GM21723 (cell line): ENCODE data around the gene LSM2.
"Not testable (repeated sequence)": the region's sequence is repeated elsewhere in the genome, so short reads cannot be mapped to it uniquely, and the experiment has no call there.

ENCODE experiments used
- ATAC-seq: cut with Tn5 transposase; IDR thresholded peaks from one replicate; pipeline ENCODE4 v1.9.1; 2021; ENCODE audit warnings: mild to moderate bottlenecking, moderate library complexity; ENCODE audit not compliant: unreplicated experiment

LSM2 gene

DNA sequence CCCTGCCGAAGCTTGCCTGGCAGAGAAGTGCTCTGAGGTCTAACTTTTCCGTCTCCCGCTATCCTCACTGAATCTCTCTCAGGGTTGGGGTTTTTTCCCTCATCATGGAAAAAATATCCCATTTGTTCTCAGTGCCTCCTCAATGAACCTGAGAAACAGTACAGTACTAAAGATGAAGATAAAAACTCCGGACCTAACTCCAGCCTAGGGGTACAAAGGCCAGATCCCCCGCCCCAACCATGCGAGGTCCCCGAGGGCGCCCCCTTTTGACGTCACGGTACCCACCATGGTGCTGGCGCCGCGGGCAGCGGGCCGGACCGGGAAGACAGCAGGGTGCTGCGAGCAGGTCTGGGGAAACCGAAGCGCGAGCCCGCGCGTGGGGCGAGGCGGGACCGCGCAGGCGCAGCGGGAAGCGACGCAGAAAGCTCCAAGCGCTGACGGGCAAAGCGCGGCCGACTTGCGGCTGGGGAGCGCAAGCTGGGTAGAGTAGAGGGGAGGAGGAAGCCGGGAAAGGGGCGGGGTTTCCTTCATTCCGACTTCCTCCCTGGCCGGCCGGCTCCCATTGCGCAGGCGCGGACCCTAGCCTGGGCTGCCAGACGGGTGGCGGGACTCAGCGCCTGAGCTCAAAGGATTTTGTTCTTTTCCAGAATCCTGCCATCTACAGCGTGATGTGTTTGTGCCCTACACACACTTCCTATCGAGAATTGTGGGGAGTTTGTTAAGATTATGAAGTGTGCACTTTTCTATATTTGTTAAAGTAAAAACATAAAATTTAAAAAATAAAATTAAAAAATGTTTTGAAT, at the start of gene LSM2:
Gene LSM2 (minus strand): TSS at position 497 of the 803 bp plus-strand sequence. CDS start 209 bp downstream, at position 288.
- ATAC-seq: peak; percentile 76

DNA sequence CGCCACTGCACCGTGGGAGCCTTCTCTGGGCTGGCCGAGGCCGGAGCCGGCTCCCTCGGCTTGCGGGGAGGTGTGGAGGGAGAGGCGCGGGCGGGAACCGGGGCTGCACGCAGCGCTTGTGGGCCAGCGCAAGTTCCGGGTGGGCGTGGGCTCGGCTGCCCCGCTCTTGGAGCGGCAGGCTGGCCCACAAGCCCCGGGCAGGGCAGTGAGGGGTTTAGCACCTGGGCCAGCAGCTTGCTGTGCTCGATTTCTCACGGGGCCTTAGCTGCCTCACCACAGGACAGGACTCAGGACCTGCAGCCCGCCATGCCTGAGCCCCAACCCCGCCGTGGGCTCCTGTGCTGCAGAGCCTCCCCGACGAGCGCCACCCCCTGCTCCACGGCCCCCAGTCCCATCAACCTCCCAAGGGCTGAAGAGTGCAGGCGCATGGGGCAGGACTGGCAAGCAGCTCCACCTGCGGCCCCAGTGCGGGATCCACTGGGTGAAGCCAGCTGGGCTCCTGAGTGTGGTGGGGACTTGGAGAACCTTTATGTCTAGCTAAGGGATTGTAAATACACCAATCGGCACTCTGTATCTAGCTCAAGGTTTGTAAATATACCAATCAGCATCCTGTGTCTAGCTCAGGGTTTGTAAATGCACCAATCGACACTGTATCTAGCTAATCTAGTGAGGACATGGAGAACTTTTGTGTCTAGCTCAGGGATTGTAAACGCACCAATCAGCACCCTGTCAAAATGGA, 45.4 kb upstream of the LSM2 start:
- ATAC-seq: not testable (repeated sequence)

DNA sequence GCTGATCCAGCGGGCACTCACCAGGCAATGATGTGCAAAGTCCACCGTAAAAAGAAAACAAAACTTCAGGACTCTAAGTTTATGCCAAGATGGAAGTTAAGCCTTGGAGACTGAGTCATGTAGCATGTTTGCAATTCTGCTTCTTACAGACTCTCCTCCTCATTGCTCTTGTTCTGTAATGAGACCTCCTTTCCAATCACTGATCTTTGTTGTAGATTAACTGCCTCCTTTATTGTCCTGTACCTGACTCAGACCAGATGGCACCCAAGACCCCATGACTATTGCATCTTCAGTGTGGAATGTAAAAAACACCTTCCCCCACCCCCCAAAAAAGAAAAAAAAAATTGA, 44.7 kb upstream of the LSM2 start:
- ATAC-seq: no peak

DNA sequence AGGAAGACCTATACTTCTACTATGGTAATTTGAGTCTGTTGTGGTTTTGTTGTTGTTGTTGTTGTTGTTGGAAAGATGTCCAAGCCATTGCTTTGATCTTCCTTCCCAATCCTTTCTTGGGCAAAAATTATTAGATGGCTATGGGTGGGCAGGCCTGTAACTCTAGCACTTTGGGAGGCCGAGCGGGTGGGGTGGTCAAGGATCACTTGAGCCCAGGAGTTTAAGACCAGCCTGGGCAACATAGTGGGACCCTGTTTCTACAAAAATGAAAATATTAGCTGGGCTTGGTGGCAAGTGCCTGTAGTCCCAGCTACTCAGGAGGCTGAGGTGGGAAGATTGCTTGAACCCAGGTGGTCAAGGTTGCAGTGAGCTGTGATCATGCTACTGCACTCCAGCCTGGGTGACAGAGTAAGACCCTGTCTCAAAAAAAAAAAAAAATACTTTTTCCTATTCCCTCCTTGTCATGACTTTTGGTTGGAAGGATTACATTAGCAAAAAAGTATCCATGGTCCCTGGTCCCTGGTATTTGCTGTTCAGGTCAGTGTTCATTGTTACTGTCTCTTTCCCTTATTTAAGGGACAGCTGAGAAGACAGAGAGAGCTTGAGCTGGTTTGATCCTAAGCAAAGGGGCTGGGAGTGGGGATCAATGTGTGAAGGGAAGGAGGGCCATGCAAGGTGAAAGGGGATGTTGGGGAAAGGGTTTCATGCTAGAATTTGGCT, 44.2 kb upstream of the LSM2 start:
- no peak for ATAC-seq

DNA sequence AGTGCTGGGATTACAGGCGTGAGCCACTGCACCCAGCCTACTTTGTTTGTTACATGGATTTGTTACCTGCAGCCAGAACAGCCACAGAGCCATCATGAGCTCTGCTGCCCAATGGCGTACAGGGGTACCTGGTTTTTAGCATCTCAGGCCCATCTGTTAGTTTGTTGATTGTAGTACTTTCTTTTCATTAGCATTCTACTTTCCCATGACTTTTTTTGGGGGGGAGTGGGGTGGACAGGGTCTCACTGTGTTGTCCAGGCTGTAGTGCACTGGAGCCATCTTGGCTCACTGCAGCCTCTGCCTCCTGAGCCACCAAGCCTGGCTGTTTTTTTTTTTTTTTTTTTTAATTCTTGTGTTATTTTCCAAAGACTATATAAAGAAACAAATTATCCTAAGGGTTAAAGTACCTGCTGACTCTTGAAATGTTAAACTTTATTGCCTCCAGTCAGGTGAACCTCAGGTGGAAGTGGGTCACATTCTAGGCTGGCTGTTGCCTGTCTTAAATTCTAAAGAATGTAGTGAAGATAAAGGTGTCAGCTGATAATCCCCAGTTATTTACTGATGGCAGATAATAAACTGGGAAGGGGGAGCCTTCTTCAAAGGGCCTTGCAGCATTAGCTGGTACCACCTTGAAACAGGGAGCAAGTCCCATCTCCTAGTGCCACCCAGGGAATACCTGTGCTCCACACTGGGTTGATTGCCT, 40.7 kb upstream of the LSM2 start:
- ATAC-seq: no peak

DNA sequence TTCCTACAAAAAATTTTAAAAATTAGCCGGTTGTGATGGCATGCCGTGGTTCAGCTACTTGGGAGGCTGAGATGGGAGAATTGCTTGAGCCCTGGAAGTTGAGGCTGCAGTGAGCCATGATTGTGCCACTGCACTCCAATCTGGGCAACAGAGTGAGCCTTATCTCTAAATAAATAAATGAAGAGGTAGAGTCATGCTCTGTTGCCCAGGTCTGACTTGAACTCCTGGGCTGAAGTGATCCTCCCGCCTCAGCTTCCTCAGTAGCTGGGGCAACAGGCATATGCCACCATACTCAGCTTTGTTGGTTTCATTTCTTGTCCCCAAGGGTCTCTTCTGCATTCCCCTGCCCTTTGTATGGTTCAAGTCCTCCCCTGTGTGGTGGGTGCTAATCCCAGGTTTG, 37.7 kb upstream of the LSM2 start:
- no peak for ATAC-seq

DNA sequence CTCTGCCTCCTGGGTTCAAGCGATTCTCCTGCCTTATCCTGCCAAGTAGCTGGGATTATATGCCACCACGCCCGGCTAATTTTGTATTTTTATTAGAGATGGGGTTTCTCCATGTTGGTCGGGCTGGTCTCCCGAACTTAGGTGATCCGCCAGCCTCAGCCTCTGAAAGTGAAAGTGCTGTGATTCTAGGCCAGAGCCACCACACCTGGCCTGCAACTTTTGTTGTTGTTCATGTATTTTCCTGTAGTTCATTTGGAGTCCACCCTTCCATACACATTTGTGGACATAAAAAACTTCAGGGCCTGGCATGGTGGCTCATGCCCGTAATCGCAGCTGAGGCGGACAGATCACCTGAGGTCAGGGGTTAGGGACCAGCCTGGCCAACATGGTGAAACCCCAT, 35.3 kb upstream of the LSM2 start:
- no peak for ATAC-seq

DNA sequence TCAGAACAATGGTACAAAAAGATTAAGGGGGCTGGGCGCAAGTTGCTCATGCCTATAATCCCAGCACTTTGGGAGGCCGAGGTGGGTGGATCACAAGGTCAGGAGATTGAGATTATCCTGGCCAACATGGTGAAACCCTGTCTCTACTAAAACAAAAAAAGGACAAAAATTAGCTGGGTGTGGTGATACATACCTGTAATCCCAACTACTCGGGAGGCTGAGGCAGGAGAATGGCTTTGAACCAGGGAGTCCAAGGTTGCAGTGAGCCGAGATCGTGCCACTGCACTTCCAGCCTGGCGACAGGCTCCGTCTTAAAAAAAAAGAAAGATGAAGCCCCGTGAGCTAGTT, 33.0 kb upstream of the LSM2 start:
- not testable (repeated sequence) for ATAC-seq

DNA sequence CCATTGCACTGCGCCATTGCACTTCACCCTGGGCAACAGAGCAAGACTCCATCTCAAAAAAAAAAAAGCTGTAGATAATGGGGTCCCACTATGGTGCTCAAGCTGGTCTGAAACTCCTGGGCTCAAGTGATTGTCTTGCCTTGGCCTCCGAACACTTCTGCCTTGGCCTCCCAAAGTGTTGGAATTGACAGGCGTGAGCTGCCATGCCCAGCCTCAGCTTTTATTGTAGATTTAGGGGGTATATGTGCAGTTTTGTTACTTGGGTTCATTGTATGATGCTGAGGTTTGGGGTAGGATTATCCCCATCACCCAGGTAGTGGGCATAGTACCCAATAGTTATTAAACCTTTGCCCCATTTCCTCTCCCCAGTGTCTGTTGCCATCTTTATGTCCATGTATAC, 32.2 kb upstream of the LSM2 start:
- no peak for ATAC-seq

DNA sequence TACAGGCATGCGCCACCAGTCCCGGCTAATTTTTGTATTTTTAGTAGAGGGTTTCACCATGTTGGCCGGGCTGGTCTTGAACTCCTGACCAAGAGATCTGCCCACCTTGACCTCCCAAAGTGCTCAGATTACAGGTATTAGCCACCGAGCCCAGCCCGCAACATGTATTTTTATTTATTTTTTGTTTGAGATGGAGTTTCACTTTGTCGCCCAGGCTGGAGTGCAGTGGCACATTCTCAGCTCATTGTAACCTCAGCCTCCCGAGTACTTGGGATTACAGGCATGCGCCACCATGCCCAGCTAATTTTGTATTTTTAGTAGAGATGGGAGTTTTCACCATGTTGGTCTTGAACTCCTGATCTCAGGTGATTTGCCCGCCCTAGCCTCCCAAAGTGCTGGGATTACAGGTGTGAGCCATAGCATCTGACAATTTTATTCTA, 31.4 kb upstream of the LSM2 start:
- ATAC-seq: not testable (repeated sequence)

DNA sequence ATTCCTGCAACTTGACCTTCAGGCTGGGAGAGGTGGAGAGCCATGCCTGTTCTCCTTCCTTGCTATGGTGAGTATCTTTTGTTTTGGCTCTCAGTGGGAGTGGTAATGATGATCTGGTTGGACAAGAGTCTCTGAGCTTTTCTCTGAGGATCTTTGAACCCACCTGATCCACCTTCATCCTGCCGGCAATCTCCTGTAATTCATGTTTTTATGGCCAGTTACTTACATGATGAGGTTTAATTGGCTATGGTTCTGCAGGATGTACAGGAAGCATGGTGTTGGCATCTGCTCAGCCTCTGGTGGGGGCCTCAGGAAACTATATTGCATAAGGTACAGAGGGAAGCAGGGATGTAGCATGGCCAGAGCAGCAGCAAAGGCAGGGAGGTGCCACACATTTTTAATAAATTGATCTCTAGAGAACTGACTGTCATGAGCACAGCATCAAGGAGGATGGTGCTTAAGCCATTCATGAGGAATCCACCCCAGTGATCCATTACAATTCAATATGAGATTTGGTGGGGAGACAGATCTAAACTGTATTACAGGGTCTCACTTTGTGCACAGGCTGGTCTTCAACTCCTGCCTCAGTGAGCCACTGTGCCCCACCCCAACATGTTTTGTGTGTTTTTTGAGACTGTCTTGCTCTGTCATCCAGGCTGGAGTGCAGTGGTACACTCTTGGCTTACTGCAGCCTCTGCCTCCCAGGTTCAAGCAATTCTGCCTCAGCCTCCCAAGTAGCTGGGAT, 30.8 kb upstream of the LSM2 start:
- ATAC-seq: no peak

DNA sequence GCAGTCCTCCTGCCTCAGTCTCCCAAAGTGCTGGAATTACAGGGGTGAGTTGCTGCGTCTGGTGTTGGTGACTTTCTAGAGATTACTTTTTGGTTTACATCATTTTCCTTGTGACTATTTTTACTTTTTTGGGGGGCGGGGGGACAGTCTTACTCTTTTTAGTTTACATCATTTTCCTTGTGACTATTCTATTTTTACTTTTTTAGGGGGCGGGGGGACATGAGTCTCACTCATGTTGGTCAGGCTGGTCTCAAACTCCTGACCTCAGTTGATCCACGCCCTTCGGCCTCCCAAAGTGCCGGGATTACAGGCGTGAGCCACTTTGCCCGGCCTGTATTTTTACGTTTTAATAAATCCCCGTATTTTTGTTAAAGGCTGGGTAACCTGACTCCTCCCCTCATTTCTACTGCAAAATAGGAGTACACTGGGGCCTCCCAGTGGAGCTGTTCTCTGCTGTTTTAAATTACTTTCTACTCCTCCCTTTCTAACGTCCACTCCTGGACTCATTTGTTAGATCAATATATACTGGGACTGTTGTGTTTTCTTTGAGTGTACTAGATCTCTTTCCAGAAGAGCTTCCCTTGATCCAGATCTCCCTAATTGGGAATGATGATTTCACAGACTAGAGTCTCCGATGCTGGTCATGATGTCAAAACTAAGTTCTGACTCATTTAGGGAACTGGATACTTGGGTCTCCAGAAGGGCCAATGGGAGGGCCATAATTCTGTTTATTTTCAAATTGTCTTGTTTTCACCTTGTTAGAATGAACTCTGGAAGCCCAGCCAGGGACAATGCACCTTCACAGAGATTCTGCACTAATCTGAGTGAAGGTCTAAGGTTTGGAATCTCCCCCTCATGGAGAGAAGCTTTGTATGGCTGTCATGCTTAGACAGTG, 30.0 kb upstream of the LSM2 start:
- ATAC-seq: no peak

DNA sequence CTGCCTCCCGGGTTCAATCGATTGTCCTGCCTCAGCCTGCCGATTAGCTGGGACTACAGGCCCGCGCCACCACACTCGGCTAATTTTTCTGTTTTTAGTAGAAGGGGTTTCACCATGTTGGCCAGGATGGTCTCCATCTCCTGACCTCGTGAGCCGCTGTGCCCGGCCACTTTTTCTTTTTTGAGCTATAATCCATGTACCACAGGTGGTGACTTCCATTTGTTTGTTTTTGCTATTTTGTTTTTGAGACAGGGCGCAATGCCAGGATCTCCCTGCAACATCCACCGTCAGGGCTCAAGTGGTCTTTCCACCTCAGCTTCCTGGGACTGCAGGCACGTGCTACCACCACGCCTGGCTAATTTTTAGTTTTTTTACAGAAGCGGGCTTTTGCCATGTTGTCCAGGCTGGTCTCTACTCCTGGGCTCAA, 29.3 kb upstream of the LSM2 start:
- ATAC-seq: no peak

DNA sequence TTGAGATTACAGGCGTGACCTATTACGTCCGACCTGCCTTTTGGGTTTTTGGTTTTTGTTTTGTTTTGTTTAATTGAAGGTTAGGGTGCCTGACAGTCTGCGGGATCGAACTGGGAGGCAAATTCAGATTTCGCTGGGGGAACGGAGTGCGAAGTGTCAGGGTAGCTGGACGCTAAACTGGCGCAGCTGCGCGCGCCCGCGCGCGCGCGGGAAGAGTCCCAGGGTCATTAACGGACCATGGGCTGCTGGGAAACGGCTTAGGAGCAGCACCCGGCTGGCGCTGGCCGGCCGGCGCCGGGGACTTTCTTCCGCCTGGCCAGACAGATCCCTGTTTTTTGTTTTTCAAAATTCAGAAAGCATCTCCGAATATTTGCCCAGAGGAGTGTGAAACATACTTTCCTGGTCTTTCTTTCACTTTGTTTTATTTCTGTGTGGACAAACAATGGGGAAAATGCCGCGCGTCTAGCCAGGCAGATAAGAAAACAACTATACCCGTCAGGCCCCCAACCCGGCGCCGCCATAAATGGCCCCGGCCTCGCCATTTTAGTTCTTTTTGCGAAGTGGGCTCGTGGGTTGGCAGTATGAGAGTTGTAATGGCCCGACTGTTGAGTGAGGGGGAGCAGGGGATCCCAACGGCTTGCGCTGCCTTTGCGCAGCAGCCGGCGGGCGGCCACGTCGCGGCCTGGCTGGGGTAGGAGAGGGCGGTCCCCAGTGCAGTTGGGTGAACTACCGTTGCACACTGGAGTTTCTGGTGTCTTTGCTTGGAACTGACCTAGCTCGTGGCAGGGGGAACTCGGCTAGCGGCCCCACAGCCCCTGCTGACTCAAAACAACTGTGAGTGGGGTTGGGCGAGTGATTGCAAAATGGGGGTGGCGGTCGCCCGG, 27.8 kb upstream of the LSM2 start:
- peak; percentile 40 for ATAC-seq

DNA sequence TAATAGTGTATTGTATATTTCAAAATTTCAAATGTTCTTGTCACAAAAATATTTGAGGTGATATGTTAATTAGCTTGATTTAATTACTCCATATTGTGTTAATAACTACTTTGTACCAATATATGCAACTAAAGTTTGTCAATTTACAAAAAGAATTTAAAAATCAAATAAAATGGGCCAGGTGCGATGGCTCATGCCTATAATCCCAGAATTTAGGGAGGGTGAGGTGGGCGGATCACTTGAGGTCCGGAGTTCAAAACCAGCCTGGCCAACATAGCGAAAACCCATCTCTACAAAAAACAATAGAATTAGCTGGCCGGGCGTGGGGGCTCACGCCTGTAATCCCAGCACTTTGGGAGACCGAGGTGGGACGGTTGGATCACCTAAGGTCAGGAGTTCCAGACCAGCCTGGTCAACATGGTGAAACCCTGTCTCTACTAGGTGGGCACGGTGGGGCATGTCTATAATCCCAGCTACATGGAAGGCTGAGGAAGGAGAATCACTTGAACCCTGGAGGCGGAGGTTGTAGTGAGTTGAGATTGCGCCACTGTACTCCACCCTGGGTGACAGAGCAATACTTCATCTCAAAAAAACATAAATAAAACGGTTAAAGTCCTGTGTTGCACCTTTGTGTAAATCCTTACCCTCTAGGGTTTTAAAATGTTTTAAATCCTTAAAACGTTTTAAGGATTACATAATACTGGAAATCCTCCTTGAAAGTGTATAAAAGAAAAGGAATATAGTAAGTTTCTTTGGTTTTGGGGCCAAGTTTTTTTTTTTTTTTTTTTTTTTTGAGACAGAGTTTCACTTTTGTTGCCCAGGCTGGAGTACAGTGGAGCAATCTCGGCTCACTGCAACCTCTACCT, 24.8 kb upstream of the LSM2 start:
- no peak for ATAC-seq

DNA sequence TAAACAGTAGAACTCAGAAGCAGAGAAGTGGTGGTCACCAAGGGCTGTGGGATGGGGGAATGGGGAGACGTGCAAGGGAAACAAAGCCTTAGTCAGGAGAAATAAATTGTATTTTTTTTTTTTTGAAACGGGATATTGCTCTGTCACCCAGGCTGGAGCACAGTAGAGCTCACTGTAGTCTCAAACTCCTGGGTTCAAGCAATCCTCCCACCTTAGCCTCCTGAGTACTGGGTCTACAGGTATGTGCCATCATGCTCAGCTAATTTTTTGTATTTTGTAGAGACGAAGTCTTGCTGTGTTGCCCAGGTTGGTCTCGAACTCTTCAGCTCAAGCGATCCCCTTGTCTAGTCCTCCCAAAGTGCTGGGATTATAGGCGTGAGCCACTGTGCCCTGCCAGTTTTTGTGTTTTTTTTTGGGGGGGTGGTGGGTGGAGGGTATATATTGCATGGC, 24.1 kb upstream of the LSM2 start:
- no peak for ATAC-seq

DNA sequence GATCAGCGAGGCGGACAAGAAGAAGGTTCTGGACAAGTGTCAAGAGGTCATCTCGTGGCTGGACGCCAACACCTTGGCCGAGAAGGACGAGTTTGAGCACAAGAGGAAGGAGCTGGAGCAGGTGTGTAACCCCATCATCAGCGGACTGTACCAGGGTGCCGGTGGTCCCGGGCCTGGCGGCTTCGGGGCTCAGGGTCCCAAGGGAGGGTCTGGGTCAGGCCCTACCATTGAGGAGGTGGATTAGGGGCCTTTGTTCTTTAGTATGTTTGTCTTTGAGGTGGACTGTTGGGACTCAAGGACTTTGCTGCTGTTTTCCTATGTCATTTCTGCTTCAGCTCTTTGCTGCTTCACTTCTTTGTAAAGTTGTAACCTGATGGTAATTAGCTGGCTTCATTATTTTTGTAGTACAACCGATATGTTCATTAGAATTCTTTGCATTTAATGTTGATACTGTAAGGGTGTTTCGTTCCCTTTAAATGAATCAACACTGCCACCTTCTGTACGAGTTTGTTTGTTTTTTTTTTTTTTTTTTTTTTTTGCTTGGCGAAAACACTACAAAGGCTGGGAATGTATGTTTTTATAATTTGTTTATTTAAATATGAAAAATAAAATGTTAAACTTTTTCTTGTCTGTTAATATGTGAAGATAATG, 23.0 kb upstream of the LSM2 start:
- ATAC-seq: no peak
